ENCODE data around the gene BEND7. TPM values are rescaled to one million over a fixed set of nuclear protein-coding genes. Genes with fewer than 3 reads are reported as not detected.

The BEND7 gene
- total RNA-seq, 1 experiment from 2014 or later = 3.1 TPM

- Histone ChIP-seq H3K27ac (no peak overlapping the region), H3K9me3 (replicated peaks) (no peaks in the 10 kb centered on the region), H3K36me3 (no peaks in the 10 kb centered on the region), H3K27me3 (replicated peaks) (peaks cover 35% of the 10 kb centered on the region), H3K4me3 (no peak overlapping the region), H3K4me1 (replicated peaks) (no peaks in the 10 kb centered on the region)
- peak; percentile 36 to 65 for DNase-seq (ENCODE audit: low read depth in 1 of 2, low spot score in 2 of 2)
These were observed 8.0 kb upstream of the BEND7 start for GRCh38 chr10:13536674-13537366.

GRCh38 chr10:13535346-13535745 lies 6.5 kb upstream of the BEND7 start:
- DNase-seq (ENCODE audit: low read depth in 1 of 2, low spot score in 2 of 2) = no peak
- no peaks in the 10 kb centered on the region for H3K4me1 ChIP-seq (replicated peaks)
- H3K9me3 ChIP-seq (replicated peaks) = no peaks in the 10 kb centered on the region
- no peak overlapping the region for H3K27ac ChIP-seq
- H3K27me3 ChIP-seq (replicated peaks) = peaks cover 43% of the 10 kb centered on the region
- H3K36me3 ChIP-seq = no peaks in the 10 kb centered on the region
- no peak overlapping the region for H3K4me3 ChIP-seq

GRCh38 chr10:13529714-13529973 lies 830 bp upstream of the BEND7 start:
- peaks cover 30% of the 10 kb centered on the region for H3K27me3 ChIP-seq (replicated peaks)
- H3K4me1 ChIP-seq (replicated peaks) = peaks cover 13% of the 10 kb centered on the region
- H3K4me3 ChIP-seq = no peak overlapping the region
- no peak for DNase-seq (ENCODE audit: low read depth in 1 of 2, low spot score in 2 of 2)
- H3K27ac ChIP-seq = no peak overlapping the region
- no peaks in the 10 kb centered on the region for H3K36me3 ChIP-seq
- H3K9me3 ChIP-seq (replicated peaks) = no peaks in the 10 kb centered on the region

- Histone ChIP-seq H3K27ac (no peak overlapping the region), H3K4me3 (peak overlapping the region; percentile 54), H3K4me1 (replicated peaks) (peaks cover 13% of the 10 kb centered on the region), H3K36me3 (no peaks in the 10 kb centered on the region), H3K27me3 (replicated peaks) (peaks cover 23% of the 10 kb centered on the region), H3K9me3 (replicated peaks) (no peaks in the 10 kb centered on the region)
- DNase-seq (ENCODE audit: low read depth in 1 of 2, low spot score in 2 of 2) = no peak
These were observed 515 bp downstream of the BEND7 start for GRCh38 chr10:13528123-13528874.

- DNase-seq (ENCODE audit: low read depth in 1 of 2, low spot score in 2 of 2) = peak in 1 of 2 experiments; percentile 10
- Histone ChIP-seq H3K27ac (no peak overlapping the region), H3K4me3 (peak overlapping the region; percentile 54), H3K36me3 (no peaks in the 10 kb centered on the region), H3K4me1 (replicated peaks) (peaks cover 13% of the 10 kb centered on the region), H3K27me3 (replicated peaks) (peaks cover 21% of the 10 kb centered on the region), H3K9me3 (replicated peaks) (no peaks in the 10 kb centered on the region)
These were observed 1.0 kb downstream of the BEND7 start for GRCh38 chr10:13527864-13528122.

- Histone ChIP-seq H3K4me1 (replicated peaks) (peaks cover 13% of the 10 kb centered on the region), H3K4me3 (no peak overlapping the region), H3K27me3 (replicated peaks) (peaks cover 16% of the 10 kb centered on the region), H3K27ac (no peak overlapping the region), H3K9me3 (replicated peaks) (no peaks in the 10 kb centered on the region), H3K36me3 (no peaks in the 10 kb centered on the region)
- DNase-seq (ENCODE audit: low read depth in 1 of 2, low spot score in 2 of 2) = peak in 1 of 2 experiments; percentile 39
These were observed 1.6 kb downstream of the BEND7 start for GRCh38 chr10:13526948-13527863.

- no peak overlapping the region for H3K4me3 ChIP-seq
- H3K9me3 ChIP-seq (replicated peaks) = no peaks in the 10 kb centered on the region
- H3K36me3 ChIP-seq = no peaks in the 10 kb centered on the region
- H3K27me3 ChIP-seq (replicated peaks) = peaks cover 6% of the 10 kb centered on the region; the same call in 1 of the 2 replicates
- no peak overlapping the region for H3K27ac ChIP-seq
- DNase-seq (ENCODE audit: low read depth in 1 of 2, low spot score in 2 of 2) = no peak
- peaks cover 13% of the 10 kb centered on the region for H3K4me1 ChIP-seq (replicated peaks)
These were observed 3.2 kb downstream of the BEND7 start for GRCh38 chr10:13525663-13526062.

GRCh38 chr10:13521026-13521425 lies 7.8 kb downstream of the BEND7 start:
- H3K9me3 ChIP-seq (replicated peaks) = no peaks in the 10 kb centered on the region
- H3K27me3 ChIP-seq (replicated peaks) = no peaks in the 10 kb centered on the region
- no peaks in the 10 kb centered on the region for H3K4me1 ChIP-seq (replicated peaks)
- no peak for DNase-seq (ENCODE audit: low read depth in 1 of 2, low spot score in 2 of 2)
- H3K4me3 ChIP-seq = no peak overlapping the region
- H3K27ac ChIP-seq = no peak overlapping the region
- H3K36me3 ChIP-seq = no peaks in the 10 kb centered on the region

- no peaks in the 10 kb centered on the region for H3K4me1 ChIP-seq (replicated peaks)
- no peak overlapping the region for H3K27ac ChIP-seq
- no peaks in the 10 kb centered on the region for H3K36me3 ChIP-seq
- no peaks in the 10 kb centered on the region for H3K9me3 ChIP-seq (replicated peaks)
- no peak overlapping the region for H3K4me3 ChIP-seq
- H3K27me3 ChIP-seq (replicated peaks) = no peaks in the 10 kb centered on the region
- DNase-seq (ENCODE audit: low read depth in 1 of 2, low spot score in 2 of 2) = no peak
These were observed 8.6 kb downstream of the BEND7 start for GRCh38 chr10:13520194-13520593.

- no peak overlapping the region for H3K27ac ChIP-seq
- H3K27me3 ChIP-seq (replicated peaks) = no peaks in the 10 kb centered on the region
- no peaks in the 10 kb centered on the region for H3K4me1 ChIP-seq (replicated peaks)
- DNase-seq (ENCODE audit: low read depth in 1 of 2, low spot score in 2 of 2) = no peak
- H3K4me3 ChIP-seq = no peak overlapping the region
- no peaks in the 10 kb centered on the region for H3K9me3 ChIP-seq (replicated peaks)
- no peaks in the 10 kb centered on the region for H3K36me3 ChIP-seq
These were observed 10.6 kb downstream of the BEND7 start for GRCh38 chr10:13518076-13518692.

GRCh38 chr10:13517675-13518074 lies 11.1 kb downstream of the BEND7 start:
- Histone ChIP-seq H3K4me3 (no peak overlapping the region), H3K9me3 (replicated peaks) (no peaks in the 10 kb centered on the region), H3K27me3 (replicated peaks) (no peaks in the 10 kb centered on the region), H3K27ac (no peak overlapping the region), H3K4me1 (replicated peaks) (no peaks in the 10 kb centered on the region), H3K36me3 (no peaks in the 10 kb centered on the region)
- no peak for DNase-seq (ENCODE audit: low read depth in 1 of 2, low spot score in 2 of 2)

- Histone ChIP-seq H3K27me3 (replicated peaks) (no peaks in the 10 kb centered on the region), H3K27ac (no peak overlapping the region), H3K4me1 (replicated peaks) (no peaks in the 10 kb centered on the region), H3K36me3 (no peaks in the 10 kb centered on the region), H3K9me3 (replicated peaks) (no peaks in the 10 kb centered on the region), H3K4me3 (no peak overlapping the region)
- DNase-seq (ENCODE audit: low read depth in 1 of 2, low spot score in 2 of 2) = no peak
These were observed 12.6 kb downstream of the BEND7 start for GRCh38 chr10:13516176-13516575.

- DNase-seq (ENCODE audit: low read depth in 1 of 2, low spot score in 2 of 2) = no peak
- no peaks in the 10 kb centered on the region for H3K36me3 ChIP-seq
- H3K9me3 ChIP-seq (replicated peaks) = no peaks in the 10 kb centered on the region
- H3K4me3 ChIP-seq = no peak overlapping the region
- no peaks in the 10 kb centered on the region for H3K4me1 ChIP-seq (replicated peaks)
- H3K27me3 ChIP-seq (replicated peaks) = no peaks in the 10 kb centered on the region
- H3K27ac ChIP-seq = no peak overlapping the region
These were observed 13.3 kb downstream of the BEND7 start for GRCh38 chr10:13515467-13515866.

GRCh38 chr10:13514296-13514695 lies 14.5 kb downstream of the BEND7 start:
- DNase-seq (ENCODE audit: low read depth in 1 of 2, low spot score in 2 of 2) = no peak
- H3K36me3 ChIP-seq = no peaks in the 10 kb centered on the region
- H3K4me1 ChIP-seq (replicated peaks) = no peaks in the 10 kb centered on the region
- no peak overlapping the region for H3K4me3 ChIP-seq
- H3K9me3 ChIP-seq (replicated peaks) = no peaks in the 10 kb centered on the region
- no peak overlapping the region for H3K27ac ChIP-seq
- H3K27me3 ChIP-seq (replicated peaks) = no peaks in the 10 kb centered on the region
